AG04450 (cell line): ENCODE measurements around the gene PPDPF. TPM values are rescaled to one million over a fixed set of nuclear protein-coding genes. Genes with fewer than 3 reads are reported as not detected.

Source experiments
- CTCF ChIA-PET: fragments of 300-600, 350-600 bp; formaldehyde crosslinking; extraction: SDS; loops from one replicate; lab custom pipeline; 2022; ENCODE audit warnings: antibody characterized with exemption, inconsistent platforms; lab: Charles Lee
- POLR2A ChIA-PET: fragments of 350-600 bp; formaldehyde crosslinking; extraction: SDS; loops from one replicate; lab custom pipeline; 2021; ENCODE audit warnings: antibody characterized with exemption, inconsistent platforms; lab: Yijun Ruan, JAX
- DNase-seq: peaks from one replicate; pipeline ENCODE4 v3.0.0-alpha.2; 2011; ENCODE audit warnings: low read depth, low spot score
- H3K27ac ChIP-seq: one replicate; pipeline ENCODE4 v1.5.1; 2012; ENCODE audit warnings: low read depth, low read length, control low read depth
- H3K27me3 ChIP-seq: one replicate; pipeline ENCODE4 v1.6.0; 2012; ENCODE audit warnings: low read length; ENCODE audit not compliant: control insufficient read depth, insufficient read depth
- H3K4me3 ChIP-seq: 2 replicates; pipeline ENCODE4 v1.5.1; 2011; ENCODE audit warnings: mild to moderate bottlenecking, low read depth, low read length, control low read depth
- H3K9me3 ChIP-seq: 2 replicates; pipeline ENCODE4 v1.5.1; 2012; ENCODE audit warnings: low read length; ENCODE audit not compliant: control insufficient read depth, insufficient read depth
- CTCF ChIP-seq: IDR thresholded peaks from 2 replicates; pipeline ENCODE4 v1.5.1; 2011; ENCODE audit warnings: low read depth, low read length, control low read depth, inconsistent platforms
- polyA plus RNA-seq: library from polyadenylated mRNA; depleted of rRNA; stranded (reverse); fragments of >200 nt; gene quantifications from 2 replicates; pipeline ENCODE4 v1.2.3, GENCODE V29; 2011

Gene PPDPF
- polyA plus RNA-seq, 1 experiment = 13.5 TPM

- ChIA-PET POLR2A (no interaction called here), CTCF (no interaction called here)
- no peak for DNase-seq
- Histone ChIP-seq H3K27me3 (peaks cover 53% of the 10 kb centered on the region), H3K9me3 (peaks cover 13% of the 10 kb centered on the region), H3K4me3 (no peak overlapping the region), H3K27ac (no peak overlapping the region)
- TF ChIP-seq CTCF = no peak
Observed at GRCh38 chr20:63501818-63502670, 18.5 kb upstream of the PPDPF start.

GRCh38 chr20:63502671-63503172 lies 17.8 kb upstream of the PPDPF start:
- Histone ChIP-seq H3K27me3 (peaks cover 58% of the 10 kb centered on the region), H3K9me3 (peaks cover 19% of the 10 kb centered on the region), H3K27ac (no peak overlapping the region), H3K4me3 (no peak overlapping the region)
- DNase-seq = no peak
- TF ChIP-seq CTCF = no peak
- ChIA-PET CTCF (no interaction called here), POLR2A (no interaction called here)

- peaks cover 21% of the 10 kb centered on the region for H3K9me3 ChIP-seq
- peaks cover 53% of the 10 kb centered on the region for H3K27me3 ChIP-seq
- ChIA-PET CTCF (no interaction called here), POLR2A (no interaction called here)
- no peak overlapping the region for H3K4me3 ChIP-seq
- DNase-seq = no peak
- no peak for TF ChIP-seq CTCF
- H3K27ac ChIP-seq = no peak overlapping the region
Observed at GRCh38 chr20:63503524-63503923, 17.0 kb upstream of the PPDPF start.

- peaks cover 21% of the 10 kb centered on the region for H3K9me3 ChIP-seq
- POLR2A ChIA-PET = no interaction called here
- TF ChIP-seq CTCF = no peak
- no peak for DNase-seq
- no peak overlapping the region for H3K4me3 ChIP-seq
- CTCF ChIA-PET = no interaction called here
- peaks cover 47% of the 10 kb centered on the region for H3K27me3 ChIP-seq
- H3K27ac ChIP-seq = no peak overlapping the region
Observed at GRCh38 chr20:63504642-63505041, 15.9 kb upstream of the PPDPF start.

GRCh38 chr20:63505281-63505680 lies 15.3 kb upstream of the PPDPF start:
- Histone ChIP-seq H3K9me3 (peaks cover 21% of the 10 kb centered on the region), H3K27me3 (peaks cover 40% of the 10 kb centered on the region), H3K27ac (no peak overlapping the region), H3K4me3 (no peak overlapping the region)
- TF ChIP-seq CTCF = no peak
- CTCF ChIA-PET = no interaction called here
- POLR2A ChIA-PET = no interaction called here
- DNase-seq = no peak
